HG02759 (cell line): ENCODE data around the gene AP1G2.

Experiments used
- ATAC-seq: cut with Tn5 transposase; IDR thresholded peaks from one replicate; pipeline ENCODE4 v1.9.1; 2021; ENCODE audit warnings: mild to moderate bottlenecking, moderate library complexity; ENCODE audit not compliant: unreplicated experiment

AP1G2 gene

GRCh38 chr14:23572836-23573235, 5.2 kb upstream of the AP1G2 start:
- ATAC-seq, result no peak

- ATAC-seq, result no peak
Measured at GRCh38 chr14:23572524-23572828, 4.9 kb upstream of the AP1G2 start.

- no peak for ATAC-seq
Measured at GRCh38 chr14:23571701-23572523, 4.3 kb upstream of the AP1G2 start.

DNA sequence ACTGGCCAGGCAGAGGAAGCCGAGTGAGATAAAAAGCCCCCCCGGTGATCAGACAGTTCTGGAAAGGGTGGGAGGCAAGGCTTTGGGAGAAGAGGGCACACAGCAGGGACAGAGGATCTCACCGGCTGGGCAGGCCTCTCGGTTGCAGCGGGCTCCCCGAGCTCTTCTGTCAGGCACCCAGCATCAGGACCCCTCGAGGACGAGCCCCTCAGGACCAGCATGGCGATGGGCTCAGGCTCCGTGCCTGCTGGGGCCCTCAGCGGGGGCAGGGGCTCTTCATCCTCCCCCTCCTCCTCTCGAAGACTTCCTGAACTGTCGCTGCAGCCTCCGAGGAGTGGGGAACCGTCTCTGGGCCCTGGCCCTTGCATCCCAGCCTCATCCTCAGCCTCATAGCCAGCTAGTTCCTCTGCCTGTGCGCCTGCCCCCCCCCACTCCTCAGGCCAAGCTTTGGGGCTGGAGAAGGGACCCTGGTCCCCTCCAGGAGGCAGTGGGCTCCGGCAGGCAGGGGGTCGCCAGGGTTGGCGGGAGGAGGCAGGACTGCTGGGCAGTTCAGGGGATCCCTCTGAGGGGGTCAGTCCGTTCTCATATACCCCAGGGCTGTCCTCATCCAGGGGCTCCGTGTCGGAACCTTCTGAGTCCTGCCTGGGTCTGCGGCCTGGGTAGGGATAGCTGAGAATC, 3.4 kb upstream of the AP1G2 start:
- ATAC-seq, result no peak

DNA sequence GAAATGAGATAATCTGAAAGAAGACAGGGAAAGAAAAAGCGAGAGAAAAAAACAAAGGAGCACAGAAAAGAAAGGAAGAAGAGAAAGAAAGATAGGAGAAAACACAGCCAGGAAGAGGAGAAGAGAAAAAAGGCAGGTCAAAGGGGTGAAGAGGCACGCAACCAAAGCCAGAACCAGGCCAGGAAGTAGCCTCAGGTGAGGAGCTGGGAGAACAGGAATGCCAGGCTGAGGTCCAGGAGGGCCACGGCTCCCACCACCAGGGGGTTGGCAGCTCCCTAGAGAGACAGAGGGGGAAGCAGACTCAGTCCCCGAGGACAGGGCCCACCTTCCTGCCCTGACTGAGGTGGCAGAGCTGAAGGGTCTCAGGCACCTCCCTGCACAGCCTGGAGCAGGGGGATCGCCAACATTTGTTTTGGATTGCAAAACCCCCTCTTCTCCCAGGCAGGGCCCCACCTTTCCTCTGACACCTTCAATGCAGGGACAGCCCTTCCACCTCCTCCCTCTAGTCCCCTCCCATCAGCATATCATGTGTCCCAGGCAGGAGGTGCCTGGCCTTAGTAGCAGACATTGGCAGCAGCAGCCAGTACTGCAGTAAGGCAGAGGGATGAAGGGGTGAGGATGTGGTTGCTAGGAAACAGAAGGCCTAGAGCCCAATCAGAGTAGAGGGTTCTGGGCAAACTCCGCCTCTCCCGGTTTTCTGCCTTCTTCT, 2.0 kb upstream of the AP1G2 start:
- ATAC-seq, result no peak

DNA sequence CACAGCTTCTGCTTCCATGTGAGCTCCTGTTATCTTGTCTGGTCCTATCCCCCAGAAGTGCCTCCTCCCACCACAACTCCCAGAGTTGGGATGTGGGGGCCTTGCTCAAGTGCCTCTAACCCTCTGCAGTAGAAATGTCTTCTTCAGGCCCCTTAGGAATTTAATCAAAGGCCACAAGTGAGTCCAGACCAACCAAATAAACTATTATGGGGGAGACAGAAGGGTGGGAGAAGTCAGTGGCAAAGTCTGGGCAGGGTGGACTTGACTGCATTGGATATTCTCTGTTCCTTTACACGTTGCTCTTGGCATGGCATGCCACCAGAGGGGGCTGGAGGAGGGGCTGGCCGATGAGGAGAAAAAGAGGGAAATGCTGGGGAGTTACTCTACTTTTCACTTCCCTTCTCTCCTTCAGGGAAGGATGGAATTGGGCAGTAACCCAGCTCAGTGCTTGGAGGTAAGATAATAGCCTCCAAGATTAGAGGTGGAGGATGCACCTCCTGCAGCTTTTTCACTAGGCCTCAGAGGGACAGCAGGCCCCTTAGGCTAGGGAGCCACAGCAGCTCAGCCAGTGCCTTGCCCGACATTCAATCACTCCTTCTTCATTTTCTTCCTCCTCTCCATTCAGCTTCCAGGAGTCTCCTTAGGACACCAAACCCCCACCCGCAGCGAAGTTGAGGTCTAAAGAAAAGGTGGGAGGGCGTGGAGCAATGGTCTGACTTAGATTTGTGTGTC, 1.2 kb upstream of the AP1G2 start:
- ATAC-seq, result no peak

DNA sequence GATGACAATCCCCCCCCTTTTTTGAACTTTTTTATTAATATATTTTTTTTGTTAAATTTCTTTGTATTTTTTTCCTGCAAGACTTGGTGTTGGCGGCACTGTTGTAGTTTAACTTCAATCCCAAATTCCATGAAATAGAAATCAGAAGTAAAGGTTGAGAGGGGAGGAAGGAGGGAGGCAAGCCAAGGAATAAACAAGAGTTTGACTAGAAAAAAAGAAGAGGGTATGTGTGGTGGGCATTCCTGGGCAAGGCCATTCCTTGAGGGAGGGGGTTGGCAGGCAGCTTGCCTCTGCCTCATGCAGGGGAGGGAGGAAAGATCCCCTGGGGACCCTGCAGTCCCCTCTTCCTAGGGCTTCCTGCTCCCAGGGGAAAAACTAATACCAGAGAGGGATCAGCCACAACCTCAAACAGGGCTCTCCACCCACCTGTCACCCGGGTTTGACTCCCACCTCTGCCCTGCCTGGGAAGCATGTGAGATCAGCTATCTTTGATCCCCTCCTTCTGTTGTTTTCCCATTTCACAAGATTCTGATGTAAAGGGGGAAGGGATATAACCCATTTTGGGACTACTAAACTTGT, 519 bp upstream of the AP1G2 start:
- no peak for ATAC-seq

- peak; percentile 6 for ATAC-seq
Measured at GRCh38 chr14:23566778-23567185, 809 bp downstream of the AP1G2 start.

DNA sequence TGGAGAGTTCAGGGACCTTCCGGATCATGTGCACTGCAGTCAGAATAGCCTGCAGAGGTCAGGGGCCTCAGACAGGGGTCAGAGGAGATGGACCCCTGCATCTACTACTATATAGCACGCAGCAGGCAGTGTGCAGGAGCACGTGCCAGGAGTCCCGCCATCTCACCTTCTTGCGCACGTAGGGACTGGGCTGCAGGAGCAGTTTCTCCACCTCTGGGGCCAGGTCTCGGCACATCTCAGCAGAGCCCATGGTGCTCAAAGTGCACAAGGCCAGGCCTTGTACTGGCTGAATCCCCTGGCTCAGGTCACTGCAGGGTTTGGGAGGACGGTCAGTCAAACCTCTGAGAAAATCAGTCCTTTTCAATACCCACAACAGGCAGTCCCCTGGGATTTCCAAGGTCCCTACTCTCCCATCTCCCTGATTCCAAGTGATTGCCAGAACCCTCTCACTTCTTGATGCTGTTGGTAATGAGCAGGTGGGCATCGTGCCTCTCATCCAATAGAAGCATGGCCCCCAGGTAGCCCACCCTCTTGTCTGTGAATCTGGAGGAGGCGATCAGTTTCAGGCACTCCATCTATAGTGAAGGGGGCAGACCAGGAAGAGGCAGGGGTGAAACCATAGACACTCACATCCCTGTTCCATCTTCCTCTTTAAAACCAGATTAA, 1.3 kb downstream of the AP1G2 start:
- no peak for ATAC-seq

DNA sequence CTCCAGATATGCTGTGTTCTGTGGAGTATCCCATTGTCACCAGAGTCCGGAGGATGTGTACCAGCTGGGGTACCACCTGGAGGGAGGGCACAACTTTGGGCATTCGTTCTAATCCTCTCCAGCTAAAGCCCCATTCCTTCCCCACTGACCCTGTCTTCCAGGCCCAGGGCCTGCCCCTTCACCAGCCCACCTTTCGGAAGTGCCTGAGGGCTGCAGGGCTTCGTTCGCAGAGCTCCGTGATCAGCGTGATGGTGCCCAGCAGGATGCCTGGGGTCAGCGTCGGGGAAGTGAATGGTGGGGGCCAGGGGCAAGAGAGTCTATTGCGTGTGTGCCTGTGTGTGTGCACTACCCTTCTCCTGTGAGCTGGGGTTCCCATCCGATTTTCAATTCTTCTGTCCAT, 2.0 kb downstream of the AP1G2 start:
- ATAC-seq, result no peak

DNA sequence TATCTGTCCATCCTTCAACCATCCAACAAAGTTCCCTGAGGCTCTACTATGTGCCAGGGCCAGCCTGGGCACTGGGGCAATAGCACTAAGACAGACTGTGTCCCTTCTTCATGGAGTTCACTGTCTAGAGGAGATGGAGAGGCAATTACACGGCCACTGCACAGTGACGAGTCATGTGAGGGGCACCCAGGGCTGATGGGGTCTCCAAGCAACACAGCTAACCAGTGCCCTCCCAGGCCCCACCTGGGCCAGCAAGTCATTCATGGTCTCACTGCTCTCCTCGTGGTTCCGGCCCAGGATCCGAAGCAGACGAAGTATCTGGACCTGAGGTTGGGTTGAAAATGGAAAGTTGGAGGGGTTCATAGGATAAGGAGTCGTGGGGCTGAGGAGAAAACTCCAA, 2.7 kb downstream of the AP1G2 start:
- ATAC-seq, result no peak

- no peak for ATAC-seq
Measured at GRCh38 chr14:23564181-23564812, 3.3 kb downstream of the AP1G2 start.

DNA sequence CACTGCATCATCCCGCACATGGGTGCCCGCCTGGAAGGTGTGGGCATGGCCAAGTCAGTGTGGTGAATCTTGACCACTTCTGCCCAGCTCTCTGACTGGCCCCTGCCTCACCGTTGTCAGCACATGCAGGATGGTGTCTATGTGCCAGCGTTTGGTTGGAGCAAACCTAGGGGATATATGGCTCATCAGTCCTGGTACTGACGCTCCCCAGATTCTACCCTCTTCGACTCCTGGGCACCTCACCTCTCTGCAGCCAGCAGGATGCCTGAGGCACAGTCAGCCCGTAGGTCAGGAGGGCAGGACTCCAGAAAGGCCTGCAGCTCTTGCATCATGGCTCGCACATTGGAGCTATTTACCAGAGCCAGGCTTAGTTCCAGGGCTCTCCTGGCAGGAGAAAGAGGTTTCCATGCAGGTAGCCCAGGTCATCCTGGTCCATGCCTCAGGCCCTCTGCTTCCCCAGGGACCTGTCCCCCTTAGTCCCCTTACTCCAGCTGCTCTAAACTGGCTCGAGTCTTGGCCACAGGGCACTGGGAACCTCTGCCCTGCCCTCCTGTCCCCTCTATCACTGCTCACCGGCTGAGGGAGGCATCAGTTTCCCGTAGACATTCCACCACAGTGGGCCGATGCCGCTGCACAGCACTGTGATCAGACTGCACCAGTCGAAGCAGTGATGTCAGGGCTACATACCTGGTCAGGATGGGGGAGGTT, 4.0 kb downstream of the AP1G2 start:
- no peak for ATAC-seq

- ATAC-seq, result no peak
Measured at GRCh38 chr14:23562822-23563472, 4.6 kb downstream of the AP1G2 start.

DNA sequence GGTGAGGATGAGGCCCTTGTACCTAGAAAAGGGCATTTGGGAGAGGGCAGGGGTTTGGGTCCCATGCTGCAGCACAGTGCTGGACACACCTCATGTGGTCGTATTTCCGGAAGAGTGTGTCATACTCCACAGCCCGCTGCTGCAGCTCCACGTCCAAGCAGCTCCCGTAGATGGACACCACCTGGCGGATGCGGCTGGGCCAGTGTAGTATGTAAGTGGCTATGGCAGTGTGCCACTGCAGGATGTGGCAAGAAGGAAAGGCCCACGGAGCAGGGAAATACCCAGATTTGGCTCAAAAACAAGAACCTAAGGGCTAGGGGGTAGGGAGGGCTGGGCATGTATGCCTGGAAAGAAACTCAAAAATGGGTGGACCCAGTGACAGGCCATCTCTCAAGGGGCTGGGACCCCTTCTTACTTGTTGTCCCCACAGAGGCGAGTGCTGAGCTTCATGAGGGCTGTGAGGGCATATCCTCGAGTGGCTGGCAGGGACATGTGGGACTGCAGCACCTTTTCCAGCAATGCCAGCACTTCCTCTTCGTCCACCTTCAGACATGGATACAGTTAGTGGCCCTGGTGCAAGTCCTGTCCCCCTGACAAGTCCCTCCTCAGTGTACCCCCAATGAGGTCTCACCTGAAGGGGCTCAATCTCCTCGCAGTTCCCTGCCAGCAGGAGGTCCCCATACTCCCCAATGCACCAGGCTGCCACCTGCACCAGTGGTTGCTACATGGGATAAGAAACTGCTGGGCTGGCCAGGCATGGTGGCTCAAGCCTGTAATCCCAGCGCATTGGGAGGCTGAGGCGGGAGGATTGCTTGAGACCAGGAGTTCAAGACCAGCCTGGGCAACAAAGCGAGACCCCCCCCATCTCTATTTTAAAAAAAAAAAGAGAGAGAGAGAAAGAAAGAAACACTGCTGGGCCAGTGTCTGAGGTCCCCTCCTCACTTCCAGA, 5.4 kb downstream of the AP1G2 start:
- no peak for ATAC-seq

- ATAC-seq, result no peak
Measured at GRCh38 chr14:23561259-23561658, 6.3 kb downstream of the AP1G2 start.

DNA sequence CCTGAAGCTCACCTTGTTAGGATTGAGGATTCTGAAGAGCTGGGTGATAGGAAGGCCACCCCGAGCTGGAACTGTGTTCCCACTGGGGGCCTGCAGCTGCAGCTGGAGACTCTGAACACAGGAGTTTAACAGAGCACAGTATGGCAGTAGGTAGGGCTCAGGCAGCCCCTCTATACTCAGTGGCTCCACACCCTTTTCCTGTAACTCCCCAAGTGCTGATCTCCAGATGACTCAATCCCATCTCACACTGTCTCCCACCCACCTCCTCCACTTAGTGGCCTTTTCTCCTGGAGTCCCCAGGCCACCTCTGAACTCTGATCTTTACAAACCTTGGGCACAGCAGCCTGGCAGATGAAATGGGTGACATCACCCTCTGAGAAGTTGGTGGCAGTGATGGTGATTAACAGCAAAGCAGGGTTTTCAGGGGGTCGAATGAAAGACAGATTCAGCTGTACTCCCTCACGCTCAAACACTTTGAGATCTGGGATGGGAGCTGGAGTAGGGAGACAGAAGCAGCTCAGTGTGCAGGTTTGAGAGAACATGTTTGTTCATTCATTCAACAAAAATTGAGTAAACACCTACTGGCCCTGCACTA, 7.6 kb downstream of the AP1G2 start:
- no peak for ATAC-seq
